Peyer's patch (tissue), 4 donors: ENCODE data around the gene CACYBP. TPM values are rescaled to one million over a fixed set of nuclear protein-coding genes. Genes with fewer than 3 reads are reported as not detected.
A peak's percentile ranks its signal among the peaks of the same experiment; 100 is the strongest.
"Not testable (repeated sequence)": the region's sequence is repeated elsewhere in the genome, so short reads cannot be mapped to it uniquely, and the experiment has no call there.

Experiments used
- DNase-seq, 3 donors: peaks; one replicate each; pipeline ENCODE4 v3.0.0-alpha.2; 2017 to 2019
- H3K27ac ChIP-seq, 4 donors: fragments of 200-600 bp; sonication (generic); one replicate each; pipeline ENCODE4 v1.5.1; 2016 to 2019
- H3K27me3 ChIP-seq, 2 donors: fragments of 200-600 bp; sonication (generic); one replicate each; pipeline ENCODE4 v1.5.1; 2019
- H3K36me3 ChIP-seq, 3 donors: fragments of 200-600 bp; sonication (generic); one replicate each; pipeline ENCODE4 v1.5.1; 2016 to 2019
- H3K4me1 ChIP-seq, 4 donors: fragments of 200-600 bp; sonication (generic); one replicate each; pipeline ENCODE4 v1.5.1; 2016 to 2019
- H3K4me3 ChIP-seq, 4 donors: fragments of 200-600 bp; sonication (generic); 1 replicate in 3 of 4; 2 replicates in 1 of 4; pipeline ENCODE4 v1.5.1; 2016 to 2019; ENCODE audit warnings: mild to moderate bottlenecking in 1 of 4
- H3K9me3 ChIP-seq, 4 donors: fragments of 200-600 bp; sonication (generic); one replicate each; pipeline ENCODE4 v1.5.1; 2016 to 2019; ENCODE audit warnings: mild to moderate bottlenecking in 1 of 4
- CTCF ChIP-seq, 6 experiments: fragments of 450-650 bp in 4 of 6; fragments of 200-600 bp in 2 of 6; sonication (generic) in 1 of 6; IDR thresholded peaks; one replicate each; pipeline ENCODE4 v1.5.1; 2017 to 2019; ENCODE audit warnings: antibody characterized with exemption in 6 of 6, mild to moderate bottlenecking in 3 of 6, moderate library complexity in 1 of 6
- POLR2A ChIP-seq, 2 donors: fragments of 450-650 bp; IDR thresholded peaks; one replicate each; pipeline ENCODE4 v1.5.1; 2017; ENCODE audit warnings: antibody characterized with exemption in 2 of 2, mild to moderate bottlenecking in 2 of 2, moderate library complexity in 2 of 2
- total RNA-seq, 4 donors: library from RNA; depleted of rRNA; stranded (reverse); fragments of >200 nt; gene quantifications; one replicate each; pipeline ENCODE4 v1.1.0, GENCODE V29; 2016

The CACYBP gene
- total RNA-seq, 4 donors from 2014 or later, result 15.3 to 139 (median 89.6) TPM

GRCh38 chr1:175013445-175013844 is 13.7 kb downstream of the CACYBP start:
- Histone ChIP-seq H3K4me3 (no peak overlapping the region), H3K27me3 (no peaks in the 10 kb centered on the region), H3K27ac (no peak overlapping the region), H3K9me3 (no peaks in the 10 kb centered on the region), H3K36me3 (peaks cover 0 to 94% (median 0%) of the 10 kb centered on the region in 3 donors), H3K4me1 (no peaks in the 10 kb centered on the region)
- TF ChIP-seq CTCF (IDR thresholded peaks at IDR 0.05) (no peak), POLR2A (IDR thresholded peaks at IDR 0.05) (no peak)
- no peak for DNase-seq

GRCh38 chr1:175015243-175015642 is 15.5 kb downstream of the CACYBP start:
- TF ChIP-seq POLR2A (IDR thresholded peaks at IDR 0.05) (no peak), CTCF (IDR thresholded peaks at IDR 0.05) (no peak)
- DNase-seq, result no peak

GRCh38 chr1:175019524-175019923 is 19.8 kb downstream of the CACYBP start:
- no peak for TF ChIP-seq POLR2A (IDR thresholded peaks at IDR 0.05)
- TF ChIP-seq CTCF (IDR thresholded peaks at IDR 0.05), result no peak
- Histone ChIP-seq H3K27me3 (no peaks in the 10 kb centered on the region), H3K27ac (no peak overlapping the region), H3K36me3 (peaks cover 0 to 34% (median 0%) of the 10 kb centered on the region in 3 donors), H3K9me3 (no peaks in the 10 kb centered on the region), H3K4me3 (no peak overlapping the region), H3K4me1 (peaks cover 0 to 13% (median 0%) of the 10 kb centered on the region in 4 donors)
- DNase-seq, result no peak

More at GRCh38 chr1:175015243-175015642, 15.5 kb downstream of the CACYBP start:
- H3K36me3 ChIP-seq, result peaks cover 0 to 76% (median 0%) of the 10 kb centered on the region in 3 donors
- no peak overlapping the region for H3K4me3 ChIP-seq
- no peak overlapping the region for H3K27ac ChIP-seq
- no peaks in the 10 kb centered on the region for H3K4me1 ChIP-seq
- H3K9me3 ChIP-seq, result no peaks in the 10 kb centered on the region
- H3K27me3 ChIP-seq, result no peaks in the 10 kb centered on the region

GRCh38 chr1:175023043-175023921 is 23.5 kb downstream of the CACYBP start, which contains the start of gene MRPS14:
Gene MRPS14 (minus strand): TSS chr1:175023425. CDS start chr1:175023408, 17 bp downstream.
- H3K4me3 ChIP-seq, result peak within 1 kb of the TSS; percentile 83 to 99 (median 94)
- H3K4me1 ChIP-seq, result peaks cover 0 to 13% (median 0%) of the 10 kb centered on the region in 4 donors
- peak; percentile 37 to 66 for TF ChIP-seq POLR2A (IDR thresholded peaks at IDR 0.05)
- TF ChIP-seq CTCF (IDR thresholded peaks at IDR 0.05), result no peak
- peaks cover 0 to under 1% (median 0%) of the 10 kb centered on the region in 3 donors for H3K36me3 ChIP-seq
- DNase-seq, result peak; percentile 98 to 99 (median 98)
- no peaks in the 10 kb centered on the region for H3K9me3 ChIP-seq
- no peaks in the 10 kb centered on the region for H3K27me3 ChIP-seq
- peak within 1 kb of the TSS; percentile 77 to 86 (median 83) for H3K27ac ChIP-seq

- peak overlapping the region; percentile 83 to 99 (median 94) for H3K4me3 ChIP-seq
- peaks cover 0 to 13% (median 0%) of the 10 kb centered on the region in 4 donors for H3K4me1 ChIP-seq
- H3K9me3 ChIP-seq, H3K27me3 ChIP-seq, H3K36me3 ChIP-seq, DNase-seq: not testable (repeated sequence)
- H3K27ac ChIP-seq, result peak overlapping the region; percentile 77 to 86 (median 83)
Observed at GRCh38 chr1:175023922-175024242, 24.1 kb downstream of the CACYBP start.

GRCh38 chr1:175024773-175025172 is 25.0 kb downstream of the CACYBP start:
- Histone ChIP-seq H3K4me1 (peaks cover 0 to 13% (median 0%) of the 10 kb centered on the region in 4 donors), H3K27ac (no peak overlapping the region), H3K27me3 (no peaks in the 10 kb centered on the region), H3K36me3 (no peaks in the 10 kb centered on the region), H3K9me3 (no peaks in the 10 kb centered on the region), H3K4me3 (no peak overlapping the region)
- no peak for DNase-seq
- TF ChIP-seq POLR2A (IDR thresholded peaks at IDR 0.05) (no peak), CTCF (IDR thresholded peaks at IDR 0.05) (no peak)
